Activated T-cell treated with anti-CD3 and anti-CD28 coated beads, Interleukin-2, amount 50 U/mL, for 72 hours (primary cell): ENCODE results near the gene ARHGEF11. TPM values are rescaled to one million over a fixed set of nuclear protein-coding genes. Genes with fewer than 3 reads are reported as not detected.

Experiments used
- ATAC-seq, 2 donors: fragments of 150-1000 bp; cut with Tn5 transposase; replicated peaks in 1 of 2; 2 replicates each; pipeline ENCODE4 v1.10.0; 2021; ENCODE audit warnings: moderate library complexity in 2 of 2, mild to moderate bottlenecking in 1 of 2
- DNase-seq, 2 donors: peaks; one replicate each; pipeline ENCODE4 v3.0.0; 2021 to 2022; ENCODE audit warnings: mixed read lengths in 1 of 2
- H3K27ac Mint-ChIP-seq: one replicate; pipeline ENCODE4 v1.8.0; 2022; ENCODE audit warnings: mild to moderate bottlenecking, moderate library complexity, mixed read lengths
- H3K27me3 Mint-ChIP-seq: one replicate; pipeline ENCODE4 v1.8.0; 2022; ENCODE audit warnings: low read depth, mixed read lengths
- H3K36me3 Mint-ChIP-seq, 2 donors: one replicate each; pipeline ENCODE4 v1.8.0; 2022; ENCODE audit warnings: mixed read lengths in 2 of 2, mild to moderate bottlenecking in 1 of 2; ENCODE audit not compliant: insufficient read depth in 2 of 2
- H3K4me1 Mint-ChIP-seq: one replicate; pipeline ENCODE4 v1.8.0; 2022; ENCODE audit warnings: low read depth, mixed read lengths
- H3K4me3 Mint-ChIP-seq, 2 donors: one replicate each; pipeline ENCODE4 v1.8.0; 2022; ENCODE audit warnings: mild to moderate bottlenecking in 2 of 2, mixed read lengths in 2 of 2, moderate library complexity in 2 of 2
- H3K9me3 Mint-ChIP-seq, 2 donors: one replicate each; pipeline ENCODE4 v1.8.0; 2022; ENCODE audit warnings: mixed read lengths in 2 of 2
- total RNA-seq, 2 donors: library from RNA; stranded (reverse); gene quantifications; one replicate each; pipeline ENCODE4 v1.2.3, GENCODE V29; 2022

The ARHGEF11 gene
- total RNA-seq, 2 donors from 2014 or later, result 4.0 to 5.2 TPM

DNA sequence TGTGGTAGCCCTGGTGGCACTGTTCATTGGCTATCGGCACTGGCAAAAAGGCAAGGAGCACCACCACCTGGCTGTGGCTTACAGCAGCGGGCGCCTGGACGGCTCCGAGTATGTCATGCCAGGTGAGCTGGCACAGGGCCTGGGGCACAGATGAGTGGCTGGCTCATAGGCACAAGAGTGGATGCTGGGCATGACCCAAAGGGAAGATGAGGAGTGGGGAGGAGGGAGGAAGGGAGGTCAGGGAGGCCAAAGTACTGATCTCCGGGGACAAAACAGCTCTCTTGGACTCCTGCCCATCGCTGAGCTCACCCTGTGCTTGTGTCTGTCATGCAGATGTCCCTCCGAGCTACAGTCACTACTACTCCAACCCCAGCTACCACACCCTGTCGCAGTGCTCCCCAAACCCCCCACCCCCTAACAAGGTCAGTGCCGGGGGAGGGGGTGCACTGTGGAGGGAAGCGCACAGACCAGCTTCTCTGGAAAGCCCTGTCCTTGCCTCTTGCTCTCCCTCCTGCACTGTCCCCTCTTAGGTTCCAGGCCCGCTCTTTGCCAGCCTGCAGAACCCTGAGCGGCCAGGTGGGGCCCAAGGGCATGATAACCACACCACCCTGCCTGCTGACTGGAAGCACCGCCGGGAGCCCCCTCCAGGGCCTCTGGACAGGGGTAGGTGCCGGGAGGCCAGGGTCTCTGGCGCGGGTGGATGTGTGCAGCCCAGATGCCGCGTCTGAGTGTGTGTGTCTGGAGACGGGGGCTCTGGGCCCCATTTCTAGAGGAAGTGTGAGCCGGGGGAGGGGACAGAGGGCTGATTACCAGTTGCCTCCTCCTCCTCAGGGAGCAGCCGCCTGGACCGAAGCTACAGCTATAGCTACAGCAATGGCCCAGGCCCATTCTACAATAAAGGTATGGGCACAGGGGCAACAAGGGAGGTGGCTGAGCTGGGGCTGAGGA, 132.4 kb downstream of the ARHGEF11 start:
- Mint-ChIP-seq H3K4me3 (no peak overlapping the region), H3K4me1 (no peaks in the 10 kb centered on the region)

GRCh38 chr1:156912310-156912709, 133.2 kb downstream of the ARHGEF11 start:
- Mint-ChIP-seq H3K4me1 (no peaks in the 10 kb centered on the region), H3K36me3 (no peaks in the 10 kb centered on the region), H3K4me3 (no peak overlapping the region), H3K27ac (no peak overlapping the region), H3K27me3 (peaks cover 24% of the 10 kb centered on the region), H3K9me3 (no peaks in the 10 kb centered on the region)
- DNase-seq (no peak), ATAC-seq (no peak)

More for the DNA sequence above, 132.4 kb downstream of the ARHGEF11 start:
- Mint-ChIP-seq H3K27ac (no peak overlapping the region), H3K9me3 (no peaks in the 10 kb centered on the region), H3K36me3 (no peaks in the 10 kb centered on the region), H3K27me3 (peaks cover 25% of the 10 kb centered on the region)
- DNase-seq (no peak), ATAC-seq (no peak)

GRCh38 chr1:156911577-156912298, 133.8 kb downstream of the ARHGEF11 start:
- H3K27ac Mint-ChIP-seq, result no peak overlapping the region
- no peak overlapping the region for H3K4me3 Mint-ChIP-seq
- H3K27me3 Mint-ChIP-seq, result peaks cover 24% of the 10 kb centered on the region
- no peaks in the 10 kb centered on the region for H3K9me3 Mint-ChIP-seq
- H3K36me3 Mint-ChIP-seq, result no peaks in the 10 kb centered on the region
- ATAC-seq (no peak), DNase-seq (no peak)
- no peaks in the 10 kb centered on the region for H3K4me1 Mint-ChIP-seq

DNA sequence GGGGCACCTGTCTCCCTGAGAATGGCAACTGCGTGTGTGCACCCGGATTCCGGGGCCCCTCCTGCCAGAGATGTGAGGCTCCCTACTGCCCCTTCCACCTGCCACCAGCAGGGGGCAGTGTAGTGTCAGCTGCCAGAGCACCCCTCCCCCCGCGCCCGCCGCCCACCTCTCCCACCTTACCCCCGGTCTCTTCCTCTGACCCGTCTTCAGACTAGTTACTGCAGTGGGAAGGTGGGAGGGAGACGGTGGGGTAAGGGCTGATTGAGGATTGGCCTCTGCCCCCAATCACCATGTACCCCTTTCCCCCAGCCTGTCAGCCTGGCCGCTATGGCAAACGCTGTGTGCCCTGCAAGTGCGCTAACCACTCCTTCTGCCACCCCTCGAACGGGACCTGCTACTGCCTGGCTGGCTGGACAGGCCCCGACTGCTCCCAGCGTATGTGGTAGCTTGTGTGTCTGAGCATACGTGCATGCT, 135.2 kb downstream of the ARHGEF11 start:
- peak; percentile 60 to 68 for ATAC-seq
- peak; percentile 57 to 70 for DNase-seq
- H3K36me3 Mint-ChIP-seq, result no peaks in the 10 kb centered on the region
- H3K27ac Mint-ChIP-seq, result no peak overlapping the region
- peaks cover 18% of the 10 kb centered on the region for H3K27me3 Mint-ChIP-seq
- H3K4me3 Mint-ChIP-seq, result no peak overlapping the region
- no peaks in the 10 kb centered on the region for H3K9me3 Mint-ChIP-seq
- no peaks in the 10 kb centered on the region for H3K4me1 Mint-ChIP-seq

- DNase-seq (no peak), ATAC-seq (no peak)
- no peak overlapping the region for H3K27ac Mint-ChIP-seq
- H3K27me3 Mint-ChIP-seq, result peaks cover 15% of the 10 kb centered on the region
- H3K36me3 Mint-ChIP-seq, result no peaks in the 10 kb centered on the region
- no peaks in the 10 kb centered on the region for H3K9me3 Mint-ChIP-seq
- no peaks in the 10 kb centered on the region for H3K4me1 Mint-ChIP-seq
- H3K4me3 Mint-ChIP-seq, result no peak overlapping the region
These were observed 135.9 kb downstream of the ARHGEF11 start for GRCh38 chr1:156909671-156910070.

DNA sequence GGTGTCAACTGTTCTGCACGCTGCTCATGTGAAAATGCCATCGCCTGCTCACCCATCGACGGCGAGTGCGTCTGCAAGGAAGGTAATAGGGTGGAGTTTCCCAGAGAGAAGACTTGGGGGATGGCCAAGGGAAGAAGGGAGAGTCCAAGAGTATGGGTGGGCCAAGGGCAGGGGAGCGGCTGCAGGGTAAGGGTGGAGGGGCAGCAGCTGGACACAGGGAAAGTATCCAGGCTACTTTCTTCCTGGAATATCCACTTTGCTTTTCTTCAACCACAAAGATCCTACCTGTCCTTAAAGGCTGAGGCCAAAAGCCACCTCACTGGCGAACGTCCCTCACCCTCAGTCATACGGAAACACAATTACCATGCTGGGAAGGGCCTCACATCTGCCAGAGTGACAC, 136.6 kb downstream of the ARHGEF11 start:
- no peaks in the 10 kb centered on the region for H3K4me1 Mint-ChIP-seq
- no peak for ATAC-seq
- H3K27me3 Mint-ChIP-seq, result peaks cover 12% of the 10 kb centered on the region
- no peaks in the 10 kb centered on the region for H3K9me3 Mint-ChIP-seq
- no peaks in the 10 kb centered on the region for H3K36me3 Mint-ChIP-seq
- H3K27ac Mint-ChIP-seq, result no peak overlapping the region
- no peak overlapping the region for H3K4me3 Mint-ChIP-seq
- DNase-seq, result no peak

DNA sequence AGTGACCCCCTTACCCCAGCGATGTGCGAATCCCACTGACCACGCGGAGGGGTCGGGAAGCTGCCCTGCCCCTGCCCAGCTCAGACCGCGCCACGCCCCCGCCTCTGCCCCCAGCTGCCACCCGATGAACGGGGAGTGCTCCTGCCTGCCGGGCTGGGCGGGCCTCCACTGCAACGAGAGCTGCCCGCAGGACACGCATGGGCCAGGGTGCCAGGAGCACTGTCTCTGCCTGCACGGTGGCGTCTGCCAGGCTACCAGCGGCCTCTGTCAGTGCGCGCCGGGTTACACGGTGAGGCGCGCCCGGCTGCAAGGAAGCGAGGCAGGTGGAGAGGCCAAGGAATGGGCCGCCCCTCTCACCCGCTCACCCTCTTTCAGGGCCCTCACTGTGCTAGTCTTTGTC, 137.0 kb downstream of the ARHGEF11 start:
- no peaks in the 10 kb centered on the region for H3K4me1 Mint-ChIP-seq
- H3K27me3 Mint-ChIP-seq, result peaks cover 10% of the 10 kb centered on the region
- H3K4me3 Mint-ChIP-seq, result no peak overlapping the region
- ATAC-seq, result no peak
- H3K27ac Mint-ChIP-seq, result no peak overlapping the region
- H3K36me3 Mint-ChIP-seq, result no peaks in the 10 kb centered on the region
- DNase-seq, result no peak
- no peaks in the 10 kb centered on the region for H3K9me3 Mint-ChIP-seq

- H3K27ac Mint-ChIP-seq, result no peak overlapping the region
- ATAC-seq, result no peak
- H3K4me3 Mint-ChIP-seq, result no peak overlapping the region
- H3K36me3 Mint-ChIP-seq, result no peaks in the 10 kb centered on the region
- H3K9me3 Mint-ChIP-seq, result no peaks in the 10 kb centered on the region
- no peak for DNase-seq
- H3K4me1 Mint-ChIP-seq, result no peaks in the 10 kb centered on the region
- peaks cover 10% of the 10 kb centered on the region for H3K27me3 Mint-ChIP-seq
These were observed 139.2 kb downstream of the ARHGEF11 start for GRCh38 chr1:156906206-156906906.

DNA sequence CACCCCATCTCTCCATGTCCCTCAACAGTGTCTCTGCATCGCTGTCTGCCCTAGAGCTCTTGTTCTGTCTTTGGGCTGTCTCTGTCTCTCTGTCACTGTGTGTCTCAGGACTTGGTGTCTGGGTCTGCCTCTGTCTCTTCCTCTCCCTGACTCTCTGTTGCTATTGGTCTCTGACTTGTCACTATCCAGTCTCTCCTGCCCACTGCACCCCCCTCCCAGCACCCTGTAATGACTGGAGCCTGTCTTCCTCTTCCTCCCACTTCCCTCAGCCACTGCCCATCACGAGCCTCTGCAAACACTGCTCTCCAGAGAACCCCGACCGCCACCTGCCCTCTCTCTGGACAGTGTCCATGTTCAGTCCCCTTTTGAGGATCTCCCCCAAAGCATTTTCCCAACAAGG, 139.9 kb downstream of the ARHGEF11 start:
- ATAC-seq (no peak), DNase-seq (no peak)
- H3K4me3 Mint-ChIP-seq, result no peak overlapping the region
- peaks cover 4% of the 10 kb centered on the region for H3K27me3 Mint-ChIP-seq
- H3K27ac Mint-ChIP-seq, result no peak overlapping the region
- no peaks in the 10 kb centered on the region for H3K9me3 Mint-ChIP-seq
- no peaks in the 10 kb centered on the region for H3K36me3 Mint-ChIP-seq
- no peaks in the 10 kb centered on the region for H3K4me1 Mint-ChIP-seq

DNA sequence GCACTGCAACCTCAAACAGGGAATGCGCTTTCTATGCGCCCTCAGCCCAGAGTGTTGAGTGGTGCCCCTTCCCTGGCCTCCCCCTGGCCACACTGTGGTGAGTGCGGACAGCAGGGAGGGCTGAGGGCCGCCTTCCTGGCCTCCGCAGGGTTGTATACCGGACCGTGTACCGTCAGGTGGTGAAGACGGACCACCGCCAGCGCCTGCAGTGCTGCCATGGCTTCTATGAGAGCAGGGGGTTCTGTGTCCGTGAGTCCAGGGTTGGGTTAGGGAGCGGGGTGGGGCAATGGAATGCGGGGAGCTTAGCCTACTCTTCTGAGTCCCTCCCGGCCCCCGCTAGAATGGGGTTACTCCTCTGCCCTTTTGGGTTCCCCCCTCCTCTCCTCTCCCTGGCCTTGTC, 140.4 kb downstream of the ARHGEF11 start:
- no peak for DNase-seq
- no peak for ATAC-seq
- no peaks in the 10 kb centered on the region for H3K36me3 Mint-ChIP-seq

GRCh38 chr1:156904187-156904959, 141.2 kb downstream of the ARHGEF11 start:
- Mint-ChIP-seq H3K36me3 (no peaks in the 10 kb centered on the region), H3K4me1 (no peaks in the 10 kb centered on the region), H3K27me3 (no peaks in the 10 kb centered on the region), H3K27ac (no peak overlapping the region), H3K4me3 (no peak overlapping the region), H3K9me3 (no peaks in the 10 kb centered on the region)
- DNase-seq, result no peak
- no peak for ATAC-seq

More for the DNA sequence above, 140.4 kb downstream of the ARHGEF11 start:
- Mint-ChIP-seq H3K27me3 (no peaks in the 10 kb centered on the region), H3K27ac (no peak overlapping the region), H3K4me1 (no peaks in the 10 kb centered on the region), H3K4me3 (no peak overlapping the region), H3K9me3 (no peaks in the 10 kb centered on the region)

- Mint-ChIP-seq H3K4me1 (peaks cover 2% of the 10 kb centered on the region), H3K27me3 (peaks cover 8% of the 10 kb centered on the region), H3K27ac (no peak overlapping the region), H3K36me3 (no peaks in the 10 kb centered on the region), H3K9me3 (no peaks in the 10 kb centered on the region), H3K4me3 (no peak overlapping the region)
- no peak for ATAC-seq
- DNase-seq, result no peak
These were observed 142.0 kb downstream of the ARHGEF11 start for GRCh38 chr1:156903328-156904091.
